Body of pancreas (tissue), 4 donors: ENCODE data around the gene MYOZ2.

Experiments
- CTCF ChIP-seq, 7 experiments: fragments of 450-650 bp in 4 of 7; fragments of 200-600 bp in 3 of 7; sonication (generic) in 3 of 7; IDR thresholded peaks; one replicate each; pipeline ENCODE4 v1.5.1; 2016 to 2019; ENCODE audit warnings: antibody characterized with exemption in 7 of 7
- POLR2A ChIP-seq, 3 donors: fragments of 450-650 bp; IDR thresholded peaks; one replicate each; pipeline ENCODE4 v1.6.1; 2016; ENCODE audit warnings: antibody characterized with exemption in 3 of 3, mild to moderate bottlenecking in 2 of 3

- TF ChIP-seq CTCF (IDR thresholded peaks at IDR 0.05) (no peak), POLR2A (IDR thresholded peaks at IDR 0.05) (no peak)
Measured at GRCh38 chr4:119179011-119179410, 43.4 kb downstream of the MYOZ2 start.
